BLaER1 treated with 17β-estradiol and CSF1 and Interleukin-3, amounts not matched to agents 10 nM and 100 nM (cell line): ENCODE data around the gene ZNF175.
A peak's percentile ranks its signal among the peaks of the same experiment; 100 is the strongest.

Experiments used
- H3K27ac ChIP-seq, 11 experiments: shearing (Covaris generic); formaldehyde crosslinking; 2 replicates each; pipeline ENCODE4 v1.8.1; 2022
- H3K27me3 ChIP-seq, 11 experiments: shearing (Covaris generic); formaldehyde crosslinking; 2 replicates each; pipeline ENCODE4 v1.8.1; 2022
- H3K36me3 ChIP-seq, 11 experiments: shearing (Covaris generic); formaldehyde crosslinking; 2 replicates each; pipeline ENCODE4 v1.8.1; 2022
- H3K4me1 ChIP-seq, 10 experiments: shearing (Covaris generic); formaldehyde crosslinking; 2 replicates each; pipeline ENCODE4 v1.8.1; 2022
- H3K4me2 ChIP-seq, 11 experiments: shearing (Covaris generic); formaldehyde crosslinking; 2 replicates each; pipeline ENCODE4 v1.8.1; 2022
- H3K4me3 ChIP-seq, 10 experiments: shearing (Covaris generic); formaldehyde crosslinking; 2 replicates each; pipeline ENCODE4 v1.8.1; 2022
- H3K9ac ChIP-seq, 11 experiments: shearing (Covaris generic); formaldehyde crosslinking; 2 replicates each; pipeline ENCODE4 v1.8.1; 2022
- H3K9me3 ChIP-seq, 11 experiments: shearing (Covaris generic); formaldehyde crosslinking; replicated peaks in 1 of 11; 2 replicates each; pipeline ENCODE4 v1.8.1; 2022
- H4K20me1 ChIP-seq, 11 experiments: shearing (Covaris generic); formaldehyde crosslinking; 2 replicates each; pipeline ENCODE4 v1.8.1; 2022
- Cebpa-rat ChIP-seq, 11 experiments: shearing (Covaris generic); IDR thresholded peaks; 2 replicates each; pipeline ENCODE4 v1.8.1; 2022

The ZNF175 gene

DNA sequence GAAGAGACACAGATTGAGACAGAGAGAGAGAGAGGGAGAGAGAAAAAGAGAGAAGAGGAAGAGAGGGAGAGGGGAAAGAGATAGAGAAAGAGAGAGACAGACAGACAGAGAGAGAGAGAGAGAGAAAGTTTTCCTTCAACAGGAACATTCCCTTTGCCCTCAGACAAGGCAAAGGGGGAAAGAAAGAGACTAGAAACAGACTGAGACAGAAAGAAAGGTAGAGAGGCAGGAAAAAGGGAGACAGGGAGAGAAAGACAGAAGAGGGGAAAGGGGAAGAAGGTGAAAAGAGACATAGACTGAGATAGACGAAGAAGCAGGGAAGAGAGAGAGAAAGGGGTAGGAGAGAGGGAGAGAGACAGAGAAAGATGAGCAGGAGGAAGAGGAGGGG, 18.5 kb upstream of the ZNF175 start:
- no peaks in the 10 kb centered on the region for H3K36me3 ChIP-seq
- no peak for TF ChIP-seq Cebpa-rat (IDR thresholded peaks at IDR 0.05)
- peaks cover 0 to 11% (median 0%) of the 10 kb centered on the region in 11 experiments; a peak in 2 of 22 replicates for H4K20me1 ChIP-seq
- H3K4me1 ChIP-seq: peaks cover 45 to 60% (median 50%) of the 10 kb centered on the region in 10 experiments
- no peak overlapping the region for H3K4me3 ChIP-seq
- peak overlapping the region in 5 of 11 experiments; percentile 77 to 93 (median 88); a peak in 7 of 22 replicates for H3K27ac ChIP-seq
- H3K9me3 ChIP-seq: 0 out of 22 replicates have a peak, but pooled peaks cover 0 to 5% (median 0%) of the 10 kb centered on the region in 11 experiments
- H3K4me2 ChIP-seq: peak overlapping the region in 8 of 11 experiments; percentile 23 to 97 (median 94); a peak in 13 of 22 replicates
- H3K27me3 ChIP-seq: no peaks in the 10 kb centered on the region
- H3K9ac ChIP-seq: no peak overlapping the region

DNA sequence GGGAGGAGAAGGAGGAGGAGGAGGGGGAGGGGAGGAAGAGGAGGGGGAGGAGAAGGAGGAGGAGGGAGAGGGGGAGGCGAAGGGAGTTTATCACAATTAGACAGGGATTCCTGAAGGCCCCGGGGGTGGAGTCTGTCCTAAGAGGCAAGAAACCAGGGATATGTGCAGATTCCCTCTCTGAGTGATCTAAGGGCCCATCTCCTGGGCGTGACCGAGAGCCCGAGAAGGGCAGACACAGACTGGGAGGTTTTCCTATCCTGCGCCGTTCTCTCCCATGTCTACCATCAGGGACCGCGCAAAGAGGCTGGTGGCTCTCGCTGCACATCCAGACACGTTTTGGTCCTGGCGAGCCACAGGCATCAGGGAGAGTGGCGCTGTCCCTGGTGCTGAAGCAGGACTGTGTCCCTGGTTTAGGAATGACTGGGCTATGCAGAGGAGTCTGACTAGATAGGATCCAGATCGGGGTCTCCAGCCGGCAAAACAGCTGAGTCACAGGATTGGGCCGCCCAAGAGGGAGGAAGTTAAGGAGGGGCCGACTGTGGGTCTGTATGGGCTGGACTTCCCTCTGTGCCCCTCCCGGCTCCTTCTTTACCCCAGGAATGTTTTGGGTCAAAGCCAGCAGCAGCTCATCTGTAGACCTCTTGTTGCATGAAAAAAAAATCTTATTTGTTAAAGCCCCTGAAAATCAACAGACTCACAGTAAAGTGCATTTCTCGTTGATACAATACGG, 17.9 kb upstream of the ZNF175 start:
- Histone ChIP-seq H3K4me1 (peaks cover 40 to 55% (median 45%) of the 10 kb centered on the region in 10 experiments), H3K27ac (no peak overlapping the region), H4K20me1 (peaks cover 0 to 9% (median 0%) of the 10 kb centered on the region in 11 experiments; a peak in 2 of 22 replicates), H3K36me3 (no peaks in the 10 kb centered on the region), H3K27me3 (no peaks in the 10 kb centered on the region), H3K4me2 (peak overlapping the region in 3 of 11 experiments; percentile 34 to 97 (median 95); a peak in 6 of 22 replicates), H3K4me3 (no peak overlapping the region), H3K9me3 (0 out of 22 replicates have a peak, but pooled peaks cover 0 to 5% (median 0%) of the 10 kb centered on the region in 11 experiments), H3K9ac (no peak overlapping the region)
- no peak for TF ChIP-seq Cebpa-rat (IDR thresholded peaks at IDR 0.05)

DNA sequence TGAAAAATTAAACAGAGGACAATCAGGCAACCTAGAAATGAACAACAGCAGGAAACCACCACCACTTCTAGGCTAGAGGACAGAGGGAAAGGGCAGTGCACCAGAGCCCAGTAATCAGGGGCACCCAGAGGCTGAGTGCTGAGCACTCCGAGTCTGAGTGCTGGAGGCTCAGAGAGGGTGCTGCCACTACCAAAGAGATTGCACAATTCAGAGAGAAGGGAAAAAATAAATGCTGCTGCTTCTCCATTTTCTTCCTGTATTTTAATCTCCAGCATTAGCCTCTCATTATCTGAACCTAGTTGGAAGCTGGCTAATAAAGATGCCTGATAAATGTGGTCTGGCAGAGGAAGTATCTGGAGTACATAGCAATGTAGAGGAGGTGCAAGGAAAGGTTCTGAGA, 11.8 kb upstream of the ZNF175 start:
- TF ChIP-seq Cebpa-rat (IDR thresholded peaks at IDR 0.05): peak in 2 of 11 experiments; percentile 15 to 40; a peak in 2 of 22 replicates
- H3K4me2 ChIP-seq: peak overlapping the region in 5 of 11 experiments; percentile 38 to 58 (median 48); a peak in 9 of 22 replicates
- no peak overlapping the region for H3K27ac ChIP-seq
- peaks cover 0 to 15% (median 5%) of the 10 kb centered on the region in 10 experiments; a peak in 14 of 20 replicates for H3K4me1 ChIP-seq
- 0 out of 22 replicates have a peak, but pooled peaks cover 0 to 5% (median 0%) of the 10 kb centered on the region in 11 experiments for H3K9me3 ChIP-seq
- no peak overlapping the region for H3K4me3 ChIP-seq
- H4K20me1 ChIP-seq: no peaks in the 10 kb centered on the region
- no peak overlapping the region for H3K9ac ChIP-seq
- H3K36me3 ChIP-seq: no peaks in the 10 kb centered on the region
- H3K27me3 ChIP-seq: no peaks in the 10 kb centered on the region

DNA sequence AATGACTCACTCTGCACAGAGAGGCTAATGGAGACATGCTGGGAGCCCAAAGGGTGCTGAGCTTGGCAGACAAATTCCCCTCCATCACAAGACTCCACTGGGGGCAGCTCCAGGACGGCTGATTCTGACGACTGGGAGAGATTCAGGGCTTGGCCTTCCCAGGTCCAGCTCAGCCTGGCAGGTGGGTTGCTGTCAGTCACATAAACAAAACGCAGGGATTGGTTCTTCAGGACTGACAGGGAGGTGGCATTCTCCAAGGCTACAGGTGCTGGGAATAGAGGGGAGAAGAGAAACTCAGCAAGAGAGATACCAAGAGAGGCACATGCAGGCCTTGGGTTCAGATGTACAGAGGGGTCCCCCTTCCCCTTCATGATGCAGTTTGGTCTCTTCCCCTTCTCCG, 10.7 kb upstream of the ZNF175 start:
- no peaks in the 10 kb centered on the region for H3K36me3 ChIP-seq
- no peaks in the 10 kb centered on the region for H4K20me1 ChIP-seq
- no peak overlapping the region for H3K4me2 ChIP-seq
- H3K4me1 ChIP-seq: peaks cover 8 to 26% (median 16%) of the 10 kb centered on the region in 10 experiments; a peak in 19 of 20 replicates
- H3K27ac ChIP-seq: no peak overlapping the region
- H3K27me3 ChIP-seq: no peaks in the 10 kb centered on the region
- H3K4me3 ChIP-seq: no peak overlapping the region
- no peaks in the 10 kb centered on the region for H3K9me3 ChIP-seq
- no peak overlapping the region for H3K9ac ChIP-seq
- TF ChIP-seq Cebpa-rat (IDR thresholded peaks at IDR 0.05): no peak

DNA sequence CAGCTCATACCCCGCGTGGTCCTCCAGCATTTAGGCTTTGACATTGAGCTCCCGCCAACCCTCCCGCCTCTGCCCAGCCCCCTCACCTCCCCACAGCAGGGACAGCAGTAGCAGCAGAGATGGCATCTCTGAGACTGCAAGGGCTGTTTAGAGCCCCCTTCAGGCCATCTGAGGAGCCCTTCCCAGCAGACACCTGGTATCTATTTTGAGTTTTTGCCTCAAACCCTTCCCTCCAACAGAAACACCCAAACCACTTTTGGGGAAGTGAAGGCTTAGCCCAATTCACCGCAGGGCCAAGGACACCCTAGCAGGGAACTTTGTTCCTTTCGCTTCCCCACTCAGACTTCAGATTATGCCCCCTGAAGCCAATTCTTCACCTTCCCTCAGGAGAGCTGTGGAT, 6.3 kb upstream of the ZNF175 start:
- no peak for TF ChIP-seq Cebpa-rat (IDR thresholded peaks at IDR 0.05)
- no peaks in the 10 kb centered on the region for H3K27me3 ChIP-seq
- peaks cover 9 to 34% (median 23%) of the 10 kb centered on the region in 10 experiments; a peak in 19 of 20 replicates for H3K4me1 ChIP-seq
- peak overlapping the region in 2 of 11 experiments; percentile 24 to 50; a peak in 2 of 22 replicates for H3K9ac ChIP-seq
- H3K9me3 ChIP-seq: no peaks in the 10 kb centered on the region
- H3K4me2 ChIP-seq: peak overlapping the region; percentile 5 to 84 (median 68)
- peak overlapping the region in 5 of 11 experiments; percentile 56 to 69 (median 59); a peak in 10 of 22 replicates for H3K27ac ChIP-seq
- H3K4me3 ChIP-seq: no peak overlapping the region
- no peaks in the 10 kb centered on the region for H3K36me3 ChIP-seq
- H4K20me1 ChIP-seq: no peaks in the 10 kb centered on the region

DNA sequence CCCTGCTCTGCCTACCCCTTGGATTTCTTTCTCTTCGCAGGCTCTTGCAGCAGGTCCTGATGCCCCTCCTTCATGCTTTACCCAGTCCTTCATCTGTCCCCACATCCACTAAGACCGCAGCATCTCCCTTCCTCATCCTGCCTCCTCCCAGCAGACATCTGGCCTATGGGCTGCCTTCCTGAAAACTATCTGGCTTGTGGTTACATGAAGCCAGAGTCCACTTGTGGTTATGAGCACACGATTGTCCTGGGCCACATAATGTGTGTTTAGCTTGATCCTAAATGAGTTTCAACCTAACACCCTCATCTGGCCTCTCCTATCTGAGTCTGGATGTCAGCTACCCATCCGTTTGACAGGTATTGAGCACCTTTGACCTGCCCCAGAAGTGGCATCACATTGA, 5.5 kb upstream of the ZNF175 start:
- H3K9me3 ChIP-seq: no peaks in the 10 kb centered on the region

DNA sequence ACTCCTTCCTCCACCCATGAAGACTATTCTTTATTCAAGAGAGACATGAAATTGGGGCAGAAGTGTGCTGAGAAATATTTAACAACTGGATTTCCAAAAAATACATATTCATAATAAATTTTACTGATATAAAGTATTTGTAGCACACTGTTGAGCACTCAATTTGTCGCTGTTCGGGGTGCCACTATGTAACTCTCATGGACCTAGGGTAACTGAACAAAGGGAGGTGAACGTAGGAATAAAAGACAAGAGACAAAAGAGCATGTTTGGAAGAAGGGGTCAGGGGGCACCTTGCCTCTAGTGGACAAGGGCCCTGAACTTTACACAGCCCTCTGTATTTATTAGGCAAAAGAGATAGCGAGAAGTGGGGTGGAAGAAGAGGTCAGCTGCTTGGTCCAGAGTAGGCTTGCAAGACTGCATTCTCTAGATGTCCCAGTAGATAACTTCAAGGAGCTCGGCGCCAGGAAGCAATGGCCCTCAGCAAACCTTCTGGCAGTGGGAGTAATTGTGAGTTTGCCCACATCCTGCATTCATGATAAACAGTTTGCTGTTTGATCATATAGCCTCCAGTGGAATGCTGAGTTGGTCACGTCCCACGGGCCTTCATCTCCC, 4.5 kb upstream of the ZNF175 start:
- Histone ChIP-seq H4K20me1 (no peaks in the 10 kb centered on the region), H3K4me3 (no peak overlapping the region), H3K9ac (no peak overlapping the region), H3K27ac (no peak overlapping the region), H3K4me1 (peaks cover 10 to 34% (median 23%) of the 10 kb centered on the region in 10 experiments; a peak in 19 of 20 replicates), H3K4me2 (peak overlapping the region in 4 of 11 experiments; percentile 12 to 84 (median 78); a peak in 6 of 22 replicates), H3K27me3 (no peaks in the 10 kb centered on the region; a peak in 1 of 22 replicates), H3K9me3 (peaks cover 0 to 4% (median 0%) of the 10 kb centered on the region in 11 experiments; a peak in 3 of 22 replicates), H3K36me3 (no peaks in the 10 kb centered on the region)
- no peak for TF ChIP-seq Cebpa-rat (IDR thresholded peaks at IDR 0.05)

More for the DNA sequence above, 5.5 kb upstream of the ZNF175 start:
- peak overlapping the region in 9 of 11 experiments; percentile 47 to 84 (median 69); a peak in 18 of 22 replicates for H3K4me2 ChIP-seq
- H3K27ac ChIP-seq: peak overlapping the region in 5 of 11 experiments; percentile 14 to 69 (median 56); a peak in 9 of 22 replicates
- H3K9ac ChIP-seq: peak overlapping the region in 1 of 11 experiments; percentile 50; a peak in 2 of 22 replicates
- H3K4me3 ChIP-seq: no peak overlapping the region
- peaks cover 9 to 34% (median 23%) of the 10 kb centered on the region in 10 experiments; a peak in 19 of 20 replicates for H3K4me1 ChIP-seq
- TF ChIP-seq Cebpa-rat (IDR thresholded peaks at IDR 0.05): no peak
- H3K27me3 ChIP-seq: no peaks in the 10 kb centered on the region
- no peaks in the 10 kb centered on the region for H4K20me1 ChIP-seq
- H3K36me3 ChIP-seq: no peaks in the 10 kb centered on the region

DNA sequence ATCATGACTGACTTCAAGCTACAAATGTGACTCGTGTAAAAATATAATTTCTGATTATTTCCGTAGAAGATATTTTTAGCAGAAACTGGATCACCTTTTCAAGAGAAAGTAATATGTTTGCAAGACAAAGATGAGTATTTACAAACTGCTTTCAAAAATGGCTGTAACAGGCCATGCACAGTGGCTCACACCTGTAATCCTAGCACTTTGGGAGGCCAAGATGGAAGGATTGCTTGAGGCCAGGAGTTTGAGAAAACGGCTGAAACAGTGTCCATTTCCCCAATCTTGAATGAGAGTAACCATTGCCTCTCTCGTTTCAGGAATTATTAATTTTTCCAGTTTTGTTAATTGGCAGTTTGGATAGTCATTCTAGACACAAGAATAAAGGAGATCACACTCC, 3.5 kb upstream of the ZNF175 start:
- Histone ChIP-seq H3K9ac (no peak overlapping the region), H4K20me1 (no peaks in the 10 kb centered on the region), H3K4me3 (no peak overlapping the region), H3K27me3 (no peaks in the 10 kb centered on the region; a peak in 1 of 22 replicates), H3K27ac (no peak overlapping the region), H3K4me2 (no peak overlapping the region), H3K36me3 (no peaks in the 10 kb centered on the region), H3K9me3 (peaks cover 0 to 4% (median 0%) of the 10 kb centered on the region in 11 experiments; a peak in 3 of 22 replicates), H3K4me1 (peaks cover 19 to 43% (median 30%) of the 10 kb centered on the region in 10 experiments)
- no peak for TF ChIP-seq Cebpa-rat (IDR thresholded peaks at IDR 0.05)

DNA sequence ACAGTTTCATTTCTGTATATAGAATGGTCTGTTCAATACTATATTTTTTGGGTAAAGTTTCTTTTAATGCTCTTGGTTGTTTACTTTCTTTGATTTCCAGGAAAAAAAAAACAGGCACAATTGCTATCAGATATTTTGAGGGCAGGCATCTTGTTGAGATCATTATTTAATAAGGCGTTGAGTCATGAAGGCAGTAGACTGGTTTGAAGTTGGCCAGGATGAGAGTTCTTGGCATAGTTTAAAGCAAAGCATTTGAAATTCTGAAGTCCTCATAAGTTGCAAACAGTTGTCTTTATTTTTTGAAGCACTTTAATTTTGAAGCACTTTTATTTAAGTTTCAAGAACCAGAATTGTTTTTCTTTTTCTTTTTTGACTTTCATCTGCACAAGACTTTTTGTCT, 2.6 kb upstream of the ZNF175 start:
- Histone ChIP-seq H3K36me3 (peaks cover 0 to 6% (median 5%) of the 10 kb centered on the region in 11 experiments; a peak in 10 of 22 replicates), H3K4me2 (no peak overlapping the region), H3K4me1 (peaks cover 19 to 52% (median 34%) of the 10 kb centered on the region in 10 experiments), H3K4me3 (no peak overlapping the region), H4K20me1 (no peaks in the 10 kb centered on the region), H3K27me3 (no peaks in the 10 kb centered on the region; a peak in 1 of 22 replicates), H3K9me3 (peaks cover 0 to 4% (median 0%) of the 10 kb centered on the region in 11 experiments; a peak in 3 of 22 replicates), H3K9ac (no peak overlapping the region), H3K27ac (no peak overlapping the region)
- TF ChIP-seq Cebpa-rat (IDR thresholded peaks at IDR 0.05): no peak
